Fibroblast of skin of scalp (primary cell): Measurements from ENCODE around the gene RYK.
"Not testable (repeated sequence)": the region's sequence is repeated elsewhere in the genome, so short reads cannot be mapped to it uniquely, and the experiment has no call there.

ENCODE experiments used
- DNase-seq: peaks from one replicate; pipeline ENCODE4 v3.0.0-alpha.2; 2013

Gene RYK

GRCh38 chr3:134253475-134254226 lies 3.0 kb upstream of the RYK start:
- DNase-seq, result peak; percentile 20

GRCh38 chr3:134252766-134253165 lies 2.1 kb upstream of the RYK start:
- DNase-seq, result no peak

- DNase-seq, result no peak
Measured at GRCh38 chr3:134251731-134252391, 1.2 kb upstream of the RYK start.

GRCh38 chr3:134249935-134250716 lies 533 bp downstream of the RYK start:
- DNase-seq, result peak; percentile 54

- DNase-seq, result no peak
Measured at GRCh38 chr3:134249296-134249841, 1.3 kb downstream of the RYK start.

- DNase-seq, result no peak
Measured at GRCh38 chr3:134244921-134245320, 5.7 kb downstream of the RYK start.

- DNase-seq, result peak; percentile 82
Measured at GRCh38 chr3:134242649-134243617, 7.7 kb downstream of the RYK start.

- no peak for DNase-seq
Measured at GRCh38 chr3:134239538-134239937, 11.1 kb downstream of the RYK start.

GRCh38 chr3:134237454-134238145 lies 13.1 kb downstream of the RYK start:
- DNase-seq, result no peak

GRCh38 chr3:134236505-134237170 lies 14.0 kb downstream of the RYK start:
- DNase-seq, result peak; percentile 56

GRCh38 chr3:134235577-134236076 lies 15.0 kb downstream of the RYK start:
- no peak for DNase-seq

GRCh38 chr3:134232951-134233350 lies 17.7 kb downstream of the RYK start:
- DNase-seq, result no peak

- peak; percentile 33 for DNase-seq
Measured at GRCh38 chr3:134232151-134232550, 18.5 kb downstream of the RYK start.

- no peak for DNase-seq
Measured at GRCh38 chr3:134231131-134231530, 19.5 kb downstream of the RYK start.

- no peak for DNase-seq
Measured at GRCh38 chr3:134229038-134229437, 21.6 kb downstream of the RYK start.

GRCh38 chr3:134228479-134228878 lies 22.2 kb downstream of the RYK start:
- DNase-seq, result no peak

GRCh38 chr3:134228035-134228434 lies 22.6 kb downstream of the RYK start:
- peak; percentile 31 for DNase-seq

- not testable (repeated sequence) for DNase-seq
Measured at GRCh38 chr3:134224796-134225156, 25.9 kb downstream of the RYK start.

GRCh38 chr3:134222835-134223234 lies 27.8 kb downstream of the RYK start:
- no peak for DNase-seq

- no peak for DNase-seq
Measured at GRCh38 chr3:134216851-134217250, 33.8 kb downstream of the RYK start.
